Gastroesophageal sphincter (tissue), 3 donors: Measurements from ENCODE around the gene COPZ1.
A peak's percentile ranks its signal among the peaks of the same experiment; 100 is the strongest.

Source experiments
- POLR2A ChIP-seq, 2 donors: fragments of 450-650 bp; IDR thresholded peaks; one replicate each; pipeline ENCODE4 v1.6.1; 2017; ENCODE audit warnings: antibody characterized with exemption in 2 of 2, mild to moderate bottlenecking in 2 of 2, moderate library complexity in 1 of 2
- POLR2AphosphoS5 ChIP-seq: sonication (generic); formaldehyde crosslinking; IDR thresholded peaks from one replicate; pipeline ENCODE4 v1.6.1; 2017; ENCODE audit warnings: antibody characterized with exemption
- TF ChIP-seq, protein P1 (sequence below), 4 experiments: fragments of 200-600 bp in 2 of 4; fragments of 450-650 bp in 2 of 4; sonication (generic) in 1 of 4; IDR thresholded peaks; one replicate each; pipeline ENCODE4 v1.5.1; 2017 to 2019; ENCODE audit warnings: antibody characterized with exemption in 4 of 4, mild to moderate bottlenecking in 2 of 4, moderate library complexity in 2 of 4

DNA sequence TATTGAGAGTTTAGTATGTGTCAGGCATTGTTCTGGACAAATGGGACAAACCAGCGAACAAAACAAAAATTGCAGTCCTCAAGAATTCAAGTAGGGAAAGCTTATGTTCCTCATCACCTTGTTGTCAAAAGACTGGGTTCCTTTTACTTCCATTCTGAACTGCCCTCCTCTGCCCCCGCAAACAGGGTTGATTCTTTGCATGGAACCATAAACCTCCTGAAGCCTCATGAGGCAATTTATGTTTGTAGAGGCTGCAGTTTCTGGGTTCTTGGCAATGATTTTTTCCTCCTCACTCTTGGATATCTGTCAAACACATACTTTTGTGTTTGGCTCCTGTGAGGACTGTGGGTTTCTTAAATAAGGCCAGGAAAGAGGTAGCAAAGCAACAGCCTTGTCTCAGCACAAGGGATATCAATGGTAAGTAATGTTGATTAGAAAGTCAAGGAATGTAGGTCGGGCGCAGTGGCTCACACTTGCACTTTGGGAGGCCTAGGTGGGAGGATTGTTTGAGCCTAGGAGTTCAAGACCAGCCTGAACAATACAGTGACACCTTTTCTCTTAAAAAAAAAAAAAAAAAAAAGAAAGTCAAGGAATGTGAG lies 13.9 kb downstream of the COPZ1 start:
- TF ChIP-seq, protein P1, sequence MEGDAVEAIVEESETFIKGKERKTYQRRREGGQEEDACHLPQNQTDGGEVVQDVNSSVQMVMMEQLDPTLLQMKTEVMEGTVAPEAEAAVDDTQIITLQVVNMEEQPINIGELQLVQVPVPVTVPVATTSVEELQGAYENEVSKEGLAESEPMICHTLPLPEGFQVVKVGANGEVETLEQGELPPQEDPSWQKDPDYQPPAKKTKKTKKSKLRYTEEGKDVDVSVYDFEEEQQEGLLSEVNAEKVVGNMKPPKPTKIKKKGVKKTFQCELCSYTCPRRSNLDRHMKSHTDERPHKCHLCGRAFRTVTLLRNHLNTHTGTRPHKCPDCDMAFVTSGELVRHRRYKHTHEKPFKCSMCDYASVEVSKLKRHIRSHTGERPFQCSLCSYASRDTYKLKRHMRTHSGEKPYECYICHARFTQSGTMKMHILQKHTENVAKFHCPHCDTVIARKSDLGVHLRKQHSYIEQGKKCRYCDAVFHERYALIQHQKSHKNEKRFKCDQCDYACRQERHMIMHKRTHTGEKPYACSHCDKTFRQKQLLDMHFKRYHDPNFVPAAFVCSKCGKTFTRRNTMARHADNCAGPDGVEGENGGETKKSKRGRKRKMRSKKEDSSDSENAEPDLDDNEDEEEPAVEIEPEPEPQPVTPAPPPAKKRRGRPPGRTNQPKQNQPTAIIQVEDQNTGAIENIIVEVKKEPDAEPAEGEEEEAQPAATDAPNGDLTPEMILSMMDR (IDR thresholded peaks at IDR 0.05): no peak
- TF ChIP-seq POLR2A (IDR thresholded peaks at IDR 0.05): no peak
- TF ChIP-seq POLR2AphosphoS5: peak; percentile 20
